HEK293 (cell line): ENCODE measurements around the gene SPON1.

Source experiments
- CTCF ChIA-PET: fragments of 350-600 bp; formaldehyde crosslinking; extraction: SDS; loops from one replicate; lab custom pipeline; 2021; ENCODE audit warnings: antibody characterized with exemption; lab: Yijun Ruan, JAX
- POLR2A ChIA-PET: fragments of 300-600 bp; formaldehyde crosslinking; extraction: SDS; loops from one replicate; lab custom pipeline; 2020; ENCODE audit warnings: antibody characterized with exemption, inconsistent platforms; lab: Yijun Ruan, JAX
- H3K27ac ChIP-seq: fragments of 200-500 bp; sonication (Bioruptor generic); 2 replicates; pipeline ENCODE4 v1.5.1; 2014; ENCODE audit warnings: low read depth, low read length, control low read depth, inconsistent platforms; ENCODE audit errors: extremely low read depth
- H3K36me3 ChIP-seq, 2 experiments: fragments of 200-500 bp in 1 of 2; sonication (Bioruptor generic) in 1 of 2; 1 replicate in 1 of 2; 2 replicates in 1 of 2; pipeline ENCODE4 v1.5.1; 2014 to 2017; ENCODE audit warnings: inconsistent platforms in 2 of 2, low read length in 2 of 2; ENCODE audit not compliant: control insufficient read depth in 2 of 2, insufficient read depth in 1 of 2
- H3K4me1 ChIP-seq: fragments of 200-500 bp; sonication (Bioruptor generic); 2 replicates; pipeline ENCODE4 v1.5.1; 2014; ENCODE audit warnings: mild to moderate bottlenecking, low read length, inconsistent platforms; ENCODE audit not compliant: control insufficient read depth, insufficient read depth
- H3K4me3 ChIP-seq: 2 replicates; pipeline ENCODE4 v1.5.1; 2011; ENCODE audit warnings: low read depth, mild to moderate bottlenecking, control low read depth, low read length, moderate library complexity
- H3K9me3 ChIP-seq: fragments of 200-500 bp; sonication (Bioruptor generic); 2 replicates; pipeline ENCODE4 v1.5.1; 2014; ENCODE audit warnings: low read depth, low read length, inconsistent platforms; ENCODE audit not compliant: control insufficient read depth, insufficient read depth
- FEZF1 ChIP-seq: fragments of 450-650 bp; formaldehyde crosslinking; IDR thresholded peaks from 2 replicates; pipeline ENCODE4 v1.5.1; 2016; ENCODE audit warnings: missing biosample characterization, missing genetic modification characterization
- SALL2 ChIP-seq: fragments of 450-650 bp; formaldehyde crosslinking; IDR thresholded peaks from 2 replicates; pipeline ENCODE4 v1.5.0; 2017; ENCODE audit warnings: missing biosample characterization, mild to moderate bottlenecking, missing genetic modification characterization, borderline replicate concordance
- TCF7L2 ChIP-seq: IDR thresholded peaks from 2 replicates; pipeline ENCODE4 v1.6.1; 2011; ENCODE audit warnings: low read depth, mild to moderate bottlenecking, inconsistent platforms, low read length, moderate library complexity, borderline replicate concordance
- ZBTB17 ChIP-seq: fragments of 450-650 bp; formaldehyde crosslinking; IDR thresholded peaks from 2 replicates; pipeline ENCODE4 v1.5.1; 2016; ENCODE audit warnings: missing biosample characterization, missing genetic modification characterization
- ZNF133 ChIP-seq: fragments of 450-650 bp; formaldehyde crosslinking; IDR thresholded peaks from 2 replicates; pipeline ENCODE4 v1.5.1; 2016; ENCODE audit warnings: missing biosample characterization, missing genetic modification characterization
- ZNF184 ChIP-seq: fragments of 450-650 bp; IDR thresholded peaks from 2 replicates; pipeline ENCODE4 v1.5.1; 2018; ENCODE audit warnings: missing biosample characterization, mild to moderate bottlenecking, missing genetic modification characterization
- ZNF202 ChIP-seq: fragments of 450-650 bp; formaldehyde crosslinking; IDR thresholded peaks from 2 replicates; pipeline ENCODE4 v1.5.1; 2016; ENCODE audit warnings: missing biosample characterization, missing genetic modification characterization, borderline replicate concordance
- ZNF23 ChIP-seq: fragments of 450-650 bp; formaldehyde crosslinking; IDR thresholded peaks from 2 replicates; pipeline ENCODE4 v1.5.1; 2016; ENCODE audit warnings: missing biosample characterization, missing genetic modification characterization, borderline replicate concordance
- ZNF239 ChIP-seq: fragments of 450-650 bp; formaldehyde crosslinking; IDR thresholded peaks from 2 replicates; pipeline ENCODE4 v1.5.1; 2016; ENCODE audit warnings: missing biosample characterization, missing genetic modification characterization
- ZNF747 ChIP-seq: fragments of 450-650 bp; formaldehyde crosslinking; IDR thresholded peaks from 2 replicates; pipeline ENCODE4 v1.5.1; 2016; ENCODE audit warnings: missing biosample characterization, missing genetic modification characterization
- ZNF768 ChIP-seq: fragments of 450-650 bp; formaldehyde crosslinking; IDR thresholded peaks from 2 replicates; pipeline ENCODE4 v1.5.1; 2018; ENCODE audit warnings: missing biosample characterization, mild to moderate bottlenecking, missing genetic modification characterization
- ZSCAN16 ChIP-seq: fragments of 450-650 bp; formaldehyde crosslinking; IDR thresholded peaks from 2 replicates; pipeline ENCODE4 v1.5.1; 2016; ENCODE audit warnings: missing biosample characterization, missing genetic modification characterization
- ZXDB ChIP-seq: fragments of 450-650 bp; formaldehyde crosslinking; IDR thresholded peaks from 2 replicates; pipeline ENCODE4 v1.5.1; 2016; ENCODE audit warnings: missing biosample characterization, missing genetic modification characterization
- TF ChIP-seq, protein P1 (sequence below): fragments of 450-650 bp; formaldehyde crosslinking; IDR thresholded peaks from 2 replicates; pipeline ENCODE4 v1.5.1; 2016; ENCODE audit warnings: missing biosample characterization, missing genetic modification characterization
- TF ChIP-seq, protein P2 (sequence below): fragments of 450-650 bp; formaldehyde crosslinking; IDR thresholded peaks from 2 replicates; pipeline ENCODE4 v1.5.1; 2016; ENCODE audit warnings: missing biosample characterization, missing genetic modification characterization, borderline replicate concordance
- TF ChIP-seq, protein P3 (sequence below): sonication (generic); formaldehyde crosslinking; IDR thresholded peaks from 2 replicates; pipeline ENCODE4 v1.8.1; 2022; ENCODE audit warnings: mild to moderate bottlenecking, moderate library complexity, missing genetic modification reagents
- TF ChIP-seq, protein P4 (sequence below): fragments of 450-650 bp; formaldehyde crosslinking; IDR thresholded peaks from 2 replicates; pipeline ENCODE4 v1.5.1; 2016; ENCODE audit warnings: missing biosample characterization, missing genetic modification characterization
- TF ChIP-seq, protein P5 (sequence below): fragments of 450-650 bp; formaldehyde crosslinking; IDR thresholded peaks from 2 replicates; pipeline ENCODE4 v1.5.1; 2016; ENCODE audit warnings: missing biosample characterization, missing genetic modification characterization

Gene SPON1

DNA sequence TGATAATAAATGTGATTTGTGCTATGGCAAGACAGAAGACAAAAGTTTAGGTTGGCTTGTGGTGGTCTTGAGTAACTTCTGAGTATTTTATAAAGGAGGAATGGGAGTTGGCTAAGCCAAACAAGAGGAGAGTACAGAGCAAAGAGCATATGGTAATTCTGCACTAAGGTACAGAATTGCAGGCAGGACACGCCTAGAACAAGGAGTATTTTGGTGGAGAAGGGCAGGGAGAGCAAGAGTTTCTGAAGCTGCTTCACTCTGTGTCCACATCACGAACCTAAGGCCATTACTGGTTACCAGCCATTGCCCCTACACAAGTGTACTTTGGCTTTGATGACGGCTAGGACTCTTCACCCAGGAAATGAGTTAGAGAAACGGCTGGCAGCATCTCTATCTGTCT, 170.9 kb downstream of the SPON1 start:
- Histone ChIP-seq H3K4me3 (no peak overlapping the region), H3K9me3 (no peaks in the 10 kb centered on the region)
- TF ChIP-seq ZBTB17 (tag by site-specific recombination) (no peak), ZNF184 (no peak), ZNF202 (no peak), ZSCAN16 (tag by site-specific recombination) (no peak), TCF7L2 (no peak), SALL2 (tag by site-specific recombination) (no peak), ZNF768 (no peak), ZXDB (tag by site-specific recombination) (no peak), FEZF1 (tag by site-specific recombination) (no peak), ZNF747 (tag by site-specific recombination) (no peak), ZNF133 (tag by site-specific recombination) (no peak), ZNF239 (tag by site-specific recombination) (no peak), ZNF23 (no peak)
- TF ChIP-seq, protein P1, sequence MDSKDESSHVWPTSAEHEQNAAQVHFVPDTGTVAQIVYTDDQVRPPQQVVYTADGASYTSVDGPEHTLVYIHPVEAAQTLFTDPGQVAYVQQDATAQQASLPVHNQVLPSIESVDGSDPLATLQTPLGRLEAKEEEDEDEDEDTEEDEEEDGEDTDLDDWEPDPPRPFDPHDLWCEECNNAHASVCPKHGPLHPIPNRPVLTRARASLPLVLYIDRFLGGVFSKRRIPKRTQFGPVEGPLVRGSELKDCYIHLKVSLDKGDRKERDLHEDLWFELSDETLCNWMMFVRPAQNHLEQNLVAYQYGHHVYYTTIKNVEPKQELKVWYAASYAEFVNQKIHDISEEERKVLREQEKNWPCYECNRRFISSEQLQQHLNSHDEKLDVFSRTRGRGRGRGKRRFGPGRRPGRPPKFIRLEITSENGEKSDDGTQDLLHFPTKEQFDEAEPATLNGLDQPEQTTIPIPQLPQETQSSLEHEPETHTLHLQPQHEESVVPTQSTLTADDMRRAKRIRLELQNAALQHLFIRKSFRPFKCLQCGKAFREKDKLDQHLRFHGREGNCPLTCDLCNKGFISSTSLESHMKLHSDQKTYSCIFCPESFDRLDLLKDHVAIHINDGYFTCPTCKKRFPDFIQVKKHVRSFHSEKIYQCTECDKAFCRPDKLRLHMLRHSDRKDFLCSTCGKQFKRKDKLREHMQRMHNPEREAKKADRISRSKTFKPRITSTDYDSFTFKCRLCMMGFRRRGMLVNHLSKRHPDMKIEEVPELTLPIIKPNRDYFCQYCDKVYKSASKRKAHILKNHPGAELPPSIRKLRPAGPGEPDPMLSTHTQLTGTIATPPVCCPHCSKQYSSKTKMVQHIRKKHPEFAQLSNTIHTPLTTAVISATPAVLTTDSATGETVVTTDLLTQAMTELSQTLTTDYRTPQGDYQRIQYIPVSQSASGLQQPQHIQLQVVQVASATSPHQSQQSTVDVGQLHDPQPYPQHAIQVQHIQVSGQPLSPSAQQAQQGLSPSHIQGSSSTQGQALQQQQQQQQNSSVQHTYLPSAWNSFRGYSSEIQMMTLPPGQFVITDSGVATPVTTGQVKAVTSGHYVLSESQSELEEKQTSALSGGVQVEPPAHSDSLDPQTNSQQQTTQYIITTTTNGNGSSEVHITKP (tag by site-specific recombination) = no peak
- TF ChIP-seq, protein P2, sequence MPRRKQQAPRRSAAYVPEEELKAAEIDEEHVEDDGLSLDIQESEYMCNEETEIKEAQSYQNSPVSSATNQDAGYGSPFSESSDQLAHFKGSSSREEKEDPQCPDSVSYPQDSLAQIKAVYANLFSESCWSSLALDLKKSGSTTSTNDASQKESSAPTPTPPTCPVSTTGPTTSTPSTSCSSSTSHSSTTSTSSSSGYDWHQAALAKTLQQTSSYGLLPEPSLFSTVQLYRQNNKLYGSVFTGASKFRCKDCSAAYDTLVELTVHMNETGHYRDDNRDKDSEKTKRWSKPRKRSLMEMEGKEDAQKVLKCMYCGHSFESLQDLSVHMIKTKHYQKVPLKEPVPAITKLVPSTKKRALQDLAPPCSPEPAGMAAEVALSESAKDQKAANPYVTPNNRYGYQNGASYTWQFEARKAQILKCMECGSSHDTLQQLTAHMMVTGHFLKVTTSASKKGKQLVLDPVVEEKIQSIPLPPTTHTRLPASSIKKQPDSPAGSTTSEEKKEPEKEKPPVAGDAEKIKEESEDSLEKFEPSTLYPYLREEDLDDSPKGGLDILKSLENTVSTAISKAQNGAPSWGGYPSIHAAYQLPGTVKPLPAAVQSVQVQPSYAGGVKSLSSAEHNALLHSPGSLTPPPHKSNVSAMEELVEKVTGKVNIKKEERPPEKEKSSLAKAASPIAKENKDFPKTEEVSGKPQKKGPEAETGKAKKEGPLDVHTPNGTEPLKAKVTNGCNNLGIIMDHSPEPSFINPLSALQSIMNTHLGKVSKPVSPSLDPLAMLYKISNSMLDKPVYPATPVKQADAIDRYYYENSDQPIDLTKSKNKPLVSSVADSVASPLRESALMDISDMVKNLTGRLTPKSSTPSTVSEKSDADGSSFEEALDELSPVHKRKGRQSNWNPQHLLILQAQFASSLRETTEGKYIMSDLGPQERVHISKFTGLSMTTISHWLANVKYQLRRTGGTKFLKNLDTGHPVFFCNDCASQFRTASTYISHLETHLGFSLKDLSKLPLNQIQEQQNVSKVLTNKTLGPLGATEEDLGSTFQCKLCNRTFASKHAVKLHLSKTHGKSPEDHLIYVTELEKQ (tag by site-specific recombination) = no peak
- TF ChIP-seq, protein P3, sequence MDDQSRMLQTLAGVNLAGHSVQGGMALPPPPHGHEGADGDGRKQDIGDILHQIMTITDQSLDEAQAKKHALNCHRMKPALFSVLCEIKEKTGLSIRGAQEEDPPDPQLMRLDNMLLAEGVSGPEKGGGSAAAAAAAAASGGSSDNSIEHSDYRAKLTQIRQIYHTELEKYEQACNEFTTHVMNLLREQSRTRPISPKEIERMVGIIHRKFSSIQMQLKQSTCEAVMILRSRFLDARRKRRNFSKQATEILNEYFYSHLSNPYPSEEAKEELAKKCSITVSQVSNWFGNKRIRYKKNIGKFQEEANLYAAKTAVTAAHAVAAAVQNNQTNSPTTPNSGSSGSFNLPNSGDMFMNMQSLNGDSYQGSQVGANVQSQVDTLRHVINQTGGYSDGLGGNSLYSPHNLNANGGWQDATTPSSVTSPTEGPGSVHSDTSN = no peak
- TF ChIP-seq, protein P4, sequence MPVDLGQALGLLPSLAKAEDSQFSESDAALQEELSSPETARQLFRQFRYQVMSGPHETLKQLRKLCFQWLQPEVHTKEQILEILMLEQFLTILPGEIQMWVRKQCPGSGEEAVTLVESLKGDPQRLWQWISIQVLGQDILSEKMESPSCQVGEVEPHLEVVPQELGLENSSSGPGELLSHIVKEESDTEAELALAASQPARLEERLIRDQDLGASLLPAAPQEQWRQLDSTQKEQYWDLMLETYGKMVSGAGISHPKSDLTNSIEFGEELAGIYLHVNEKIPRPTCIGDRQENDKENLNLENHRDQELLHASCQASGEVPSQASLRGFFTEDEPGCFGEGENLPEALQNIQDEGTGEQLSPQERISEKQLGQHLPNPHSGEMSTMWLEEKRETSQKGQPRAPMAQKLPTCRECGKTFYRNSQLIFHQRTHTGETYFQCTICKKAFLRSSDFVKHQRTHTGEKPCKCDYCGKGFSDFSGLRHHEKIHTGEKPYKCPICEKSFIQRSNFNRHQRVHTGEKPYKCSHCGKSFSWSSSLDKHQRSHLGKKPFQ (tag by site-specific recombination) = no peak
- TF ChIP-seq, protein P5, sequence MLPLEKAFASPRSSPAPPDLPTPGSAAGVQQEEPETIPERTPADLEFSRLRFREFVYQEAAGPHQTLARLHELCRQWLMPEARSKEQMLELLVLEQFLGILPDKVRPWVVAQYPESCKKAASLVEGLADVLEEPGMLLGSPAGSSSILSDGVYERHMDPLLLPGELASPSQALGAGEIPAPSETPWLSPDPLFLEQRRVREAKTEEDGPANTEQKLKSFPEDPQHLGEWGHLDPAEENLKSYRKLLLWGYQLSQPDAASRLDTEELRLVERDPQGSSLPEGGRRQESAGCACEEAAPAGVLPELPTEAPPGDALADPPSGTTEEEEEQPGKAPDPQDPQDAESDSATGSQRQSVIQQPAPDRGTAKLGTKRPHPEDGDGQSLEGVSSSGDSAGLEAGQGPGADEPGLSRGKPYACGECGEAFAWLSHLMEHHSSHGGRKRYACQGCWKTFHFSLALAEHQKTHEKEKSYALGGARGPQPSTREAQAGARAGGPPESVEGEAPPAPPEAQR = no peak
- TF ChIP-seq, all 188 proteins: peak for 0
- no peak overlapping the region for H3K27ac ChIP-seq
- H3K36me3 ChIP-seq = no peaks in the 10 kb centered on the region
- ChIA-PET CTCF (no interaction called here), POLR2A (no interaction called here)
- H3K4me1 ChIP-seq = no peaks in the 10 kb centered on the region
